LNCaP clone FGC (cell line): ENCODE data around the gene MLH3.

ENCODE experiments used
- DNase-seq: peaks from one replicate; pipeline ENCODE4 v3.0.0-alpha.2; 2011; ENCODE audit warnings: low read depth
- H3K4me3 ChIP-seq: 2 replicates; pipeline ENCODE4 v1.5.1; 2011; ENCODE audit warnings: mild to moderate bottlenecking, low read depth, low read length, control low read depth
- CTCF ChIP-seq: IDR thresholded peaks from 2 replicates; pipeline ENCODE4 v1.5.1; 2012; ENCODE audit warnings: mild to moderate bottlenecking; ENCODE audit not compliant: control insufficient read depth, insufficient read depth; ENCODE audit errors: extremely low read depth

MLH3 gene

DNA sequence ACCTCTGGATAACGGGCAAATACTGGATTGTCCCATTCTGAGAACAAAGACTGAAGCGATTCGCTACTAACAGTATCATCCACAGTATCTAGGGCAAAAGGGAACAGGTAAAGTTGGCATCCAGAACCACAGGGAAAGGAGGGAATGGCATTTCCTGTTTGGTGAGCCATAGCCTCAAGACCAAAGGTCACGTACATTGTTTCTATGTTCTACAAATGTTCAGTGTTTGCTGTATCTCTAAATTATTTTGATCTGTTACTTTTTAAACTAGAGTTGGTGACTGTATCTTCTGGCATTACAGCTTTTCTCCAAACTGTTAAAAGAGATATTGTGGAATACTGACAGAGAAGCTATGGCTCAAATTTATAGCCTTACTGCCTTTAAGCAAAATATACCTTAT lies 9.7 kb downstream of the MLH3 start:
- no peak for DNase-seq
- no peak for TF ChIP-seq CTCF
- no peak overlapping the region for H3K4me3 ChIP-seq

- no peak for DNase-seq
- no peak for TF ChIP-seq CTCF
- H3K4me3 ChIP-seq = no peak overlapping the region
Observed at GRCh38 chr14:75040959-75041358, 10.3 kb downstream of the MLH3 start.

GRCh38 chr14:75040507-75040906 lies 10.8 kb downstream of the MLH3 start:
- no peak overlapping the region for H3K4me3 ChIP-seq
- TF ChIP-seq CTCF = no peak
- DNase-seq = no peak

- H3K4me3 ChIP-seq = no peak overlapping the region
- no peak for TF ChIP-seq CTCF
- no peak for DNase-seq
Observed at GRCh38 chr14:75032939-75033338, 18.3 kb downstream of the MLH3 start.

- no peak for DNase-seq
- no peak overlapping the region for H3K4me3 ChIP-seq
- no peak for TF ChIP-seq CTCF
Observed at GRCh38 chr14:75030147-75030546, 21.1 kb downstream of the MLH3 start.

DNA sequence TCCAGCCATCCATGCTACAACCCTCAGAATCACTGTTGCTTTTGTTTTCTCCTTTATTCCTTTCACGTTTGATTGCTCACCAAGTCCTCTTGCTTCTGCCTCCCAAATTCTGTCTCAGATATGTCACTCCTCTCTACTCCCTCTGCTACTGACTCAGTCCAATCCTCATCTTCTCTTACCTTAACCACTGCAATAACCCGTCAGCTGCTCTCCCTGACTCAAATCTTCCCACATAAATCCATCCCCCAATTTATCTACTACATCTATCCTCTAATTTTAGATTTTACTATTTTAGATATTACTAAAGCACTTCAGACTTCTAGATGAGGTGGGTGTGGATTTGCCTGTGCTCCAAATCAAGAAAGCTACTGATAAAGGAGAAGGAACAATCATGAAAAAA lies 25.4 kb downstream of the MLH3 start:
- H3K4me3 ChIP-seq = no peak overlapping the region
- DNase-seq = no peak
- TF ChIP-seq CTCF = no peak

GRCh38 chr14:75025082-75025481 lies 26.2 kb downstream of the MLH3 start:
- no peak overlapping the region for H3K4me3 ChIP-seq
- no peak for TF ChIP-seq CTCF
- DNase-seq = no peak
